ENCODE measurements around the gene PPP2R1A.

GRCh38 chr19:52148256-52148655 is 41.6 kb upstream of the PPP2R1A start:
- TF ChIP-seq POLR2AphosphoS5 (IDR thresholded peaks at IDR 0.05): no peak
- TF ChIP-seq, protein P1, sequence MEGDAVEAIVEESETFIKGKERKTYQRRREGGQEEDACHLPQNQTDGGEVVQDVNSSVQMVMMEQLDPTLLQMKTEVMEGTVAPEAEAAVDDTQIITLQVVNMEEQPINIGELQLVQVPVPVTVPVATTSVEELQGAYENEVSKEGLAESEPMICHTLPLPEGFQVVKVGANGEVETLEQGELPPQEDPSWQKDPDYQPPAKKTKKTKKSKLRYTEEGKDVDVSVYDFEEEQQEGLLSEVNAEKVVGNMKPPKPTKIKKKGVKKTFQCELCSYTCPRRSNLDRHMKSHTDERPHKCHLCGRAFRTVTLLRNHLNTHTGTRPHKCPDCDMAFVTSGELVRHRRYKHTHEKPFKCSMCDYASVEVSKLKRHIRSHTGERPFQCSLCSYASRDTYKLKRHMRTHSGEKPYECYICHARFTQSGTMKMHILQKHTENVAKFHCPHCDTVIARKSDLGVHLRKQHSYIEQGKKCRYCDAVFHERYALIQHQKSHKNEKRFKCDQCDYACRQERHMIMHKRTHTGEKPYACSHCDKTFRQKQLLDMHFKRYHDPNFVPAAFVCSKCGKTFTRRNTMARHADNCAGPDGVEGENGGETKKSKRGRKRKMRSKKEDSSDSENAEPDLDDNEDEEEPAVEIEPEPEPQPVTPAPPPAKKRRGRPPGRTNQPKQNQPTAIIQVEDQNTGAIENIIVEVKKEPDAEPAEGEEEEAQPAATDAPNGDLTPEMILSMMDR (IDR thresholded peaks at IDR 0.05): no peak
- TF ChIP-seq POLR2A (IDR thresholded peaks at IDR 0.05): no peak
